Measurements from ENCODE around the gene DISC1. TPM values are rescaled to one million over a fixed set of nuclear protein-coding genes. Genes with fewer than 3 reads are reported as not detected.

DISC1 gene
- total RNA-seq, 1 donor from 2014 or later = 6.1 TPM

- DNase-seq (ENCODE audit: low read depth) = no peak
These were observed 227.1 kb downstream of the DISC1 start for GRCh38 chr1:231853588-231854207.

- DNase-seq (ENCODE audit: low read depth) = no peak
These were observed 228.8 kb downstream of the DISC1 start for GRCh38 chr1:231855361-231855760.

DNA sequence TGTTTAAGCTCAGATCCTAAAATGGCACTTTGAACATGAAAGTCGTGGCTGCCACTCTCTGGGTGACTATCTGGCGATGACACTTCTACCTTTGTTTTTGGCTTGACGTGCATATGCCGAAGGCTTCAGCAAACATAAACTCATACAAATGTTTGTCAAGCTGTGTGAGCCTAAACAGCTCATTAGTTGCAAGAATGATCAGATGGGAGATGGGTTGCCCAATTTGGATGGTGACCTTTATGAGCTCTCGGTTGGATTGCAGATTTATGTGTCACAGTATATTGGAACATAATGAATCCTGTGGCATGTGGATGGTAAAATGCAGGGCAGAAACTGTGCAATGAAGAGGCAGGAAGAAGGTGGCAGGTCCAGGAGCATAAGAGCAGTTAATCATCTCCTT, 229.3 kb downstream of the DISC1 start:
- no peak for DNase-seq (ENCODE audit: low read depth)

DNA sequence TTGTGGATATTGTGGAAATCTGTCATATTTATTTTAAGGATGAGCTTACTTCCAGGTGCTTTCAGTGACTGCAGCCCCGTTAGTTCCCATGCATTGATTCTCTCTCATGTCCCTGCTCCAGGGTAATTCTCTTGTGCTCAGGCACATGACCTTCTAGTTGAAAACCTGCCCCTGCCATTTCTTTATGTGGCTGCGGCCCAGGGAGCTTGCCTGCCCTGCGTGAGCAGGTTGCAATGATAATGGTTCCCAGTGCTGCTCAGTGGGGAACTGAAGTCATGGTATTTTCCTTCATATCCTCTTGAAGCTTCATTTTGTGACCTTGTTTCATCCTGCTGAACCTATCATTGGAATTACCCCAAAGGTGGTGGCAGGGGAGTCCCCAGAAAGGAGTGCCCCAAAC, 229.8 kb downstream of the DISC1 start:
- DNase-seq (ENCODE audit: low read depth) = no peak

GRCh38 chr1:231856894-231857293, 230.3 kb downstream of the DISC1 start:
- no peak for DNase-seq (ENCODE audit: low read depth)

GRCh38 chr1:231857609-231858135, 231.1 kb downstream of the DISC1 start:
- DNase-seq (ENCODE audit: low read depth) = no peak

GRCh38 chr1:231860221-231861088, 233.9 kb downstream of the DISC1 start:
- no peak for DNase-seq (ENCODE audit: low read depth)

DNA sequence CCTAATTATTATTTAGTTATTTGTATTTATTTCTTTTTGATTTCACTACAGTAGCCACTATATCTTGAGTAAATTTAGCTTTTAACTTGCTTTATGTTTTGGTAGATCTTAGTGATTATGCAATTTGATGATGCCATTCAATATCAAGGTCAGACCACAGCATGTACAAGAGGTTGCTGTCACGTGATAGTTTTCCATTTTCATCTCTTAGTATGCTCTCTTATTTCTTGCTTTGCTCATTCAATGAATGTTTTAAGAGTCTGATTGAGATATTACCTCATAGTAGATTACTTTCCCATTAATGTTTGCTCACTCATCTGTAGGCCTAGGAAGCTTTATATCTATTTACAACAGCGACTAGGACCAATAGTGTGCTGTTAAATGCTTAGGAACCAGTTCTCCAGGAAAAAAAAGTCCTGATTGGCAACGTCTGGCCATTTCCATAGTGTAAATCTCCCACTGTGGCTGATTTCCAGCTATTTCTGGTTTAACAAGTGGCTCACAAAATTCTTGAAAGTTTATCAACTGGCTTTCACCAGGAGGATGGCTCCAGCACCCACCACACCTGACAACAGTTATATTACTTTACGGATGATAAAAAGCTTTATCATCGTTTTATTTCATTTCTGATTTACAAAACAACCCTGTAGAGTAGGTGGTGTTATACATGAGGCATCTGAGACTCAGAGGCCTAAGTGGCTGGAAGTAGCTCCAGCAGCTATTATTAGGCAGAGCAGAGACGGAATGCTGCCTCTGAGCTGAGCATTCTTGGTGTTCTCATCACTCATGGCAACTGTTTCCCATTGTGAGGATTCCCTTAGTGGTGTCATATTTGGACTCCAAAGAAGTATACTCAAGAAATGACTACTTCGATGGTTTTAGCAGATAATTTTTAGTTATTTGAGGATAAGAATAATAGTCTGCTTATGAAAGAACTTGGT, 235.2 kb downstream of the DISC1 start:
- DNase-seq (ENCODE audit: low read depth) = no peak

DNA sequence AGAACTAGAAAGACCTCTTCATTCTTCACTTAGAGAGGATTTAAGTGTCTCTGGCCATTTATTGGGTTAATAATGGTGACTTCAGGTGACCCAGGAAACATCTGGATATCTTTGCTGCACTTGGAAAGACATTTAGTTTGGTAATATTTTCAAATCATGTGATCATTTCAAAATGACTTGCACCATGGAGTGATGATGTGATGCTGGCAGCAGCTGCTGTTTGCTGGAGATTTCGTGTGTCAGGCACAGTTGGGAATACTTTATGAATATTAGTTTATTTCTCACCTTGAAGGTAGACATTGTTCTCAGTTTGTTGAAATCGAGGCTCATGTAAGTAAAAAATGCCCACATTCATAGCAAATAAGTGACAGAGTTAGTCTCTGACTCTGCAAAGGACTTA, 236.0 kb downstream of the DISC1 start:
- no peak for DNase-seq (ENCODE audit: low read depth)

- DNase-seq (ENCODE audit: low read depth) = no peak
These were observed 238.7 kb downstream of the DISC1 start for GRCh38 chr1:231865331-231865730.

- DNase-seq (ENCODE audit: low read depth) = peak; percentile 43
These were observed 240.1 kb downstream of the DISC1 start for GRCh38 chr1:231866392-231867331.

DNA sequence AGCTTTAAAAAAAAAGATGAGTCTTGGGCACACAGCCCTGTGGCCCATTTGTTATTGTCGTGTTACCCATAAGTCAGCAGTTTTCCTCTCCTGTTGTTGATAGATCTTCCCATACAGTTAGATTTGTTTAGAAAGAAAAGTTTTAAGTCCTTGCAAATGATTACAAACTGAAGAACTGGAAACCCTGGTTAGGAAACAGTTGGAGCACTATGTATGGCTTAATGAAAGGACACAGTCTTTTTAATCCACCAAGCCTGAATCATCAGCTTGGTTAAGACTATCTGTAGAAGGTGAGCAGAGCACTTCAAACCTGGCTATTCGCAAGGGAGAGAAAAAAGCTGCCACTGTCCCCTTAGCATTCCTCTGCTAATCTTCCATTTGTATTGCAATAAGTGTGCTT, 241.0 kb downstream of the DISC1 start:
- DNase-seq (ENCODE audit: low read depth) = no peak

- no peak for DNase-seq (ENCODE audit: low read depth)
These were observed 242.8 kb downstream of the DISC1 start for GRCh38 chr1:231869364-231869763.

DNA sequence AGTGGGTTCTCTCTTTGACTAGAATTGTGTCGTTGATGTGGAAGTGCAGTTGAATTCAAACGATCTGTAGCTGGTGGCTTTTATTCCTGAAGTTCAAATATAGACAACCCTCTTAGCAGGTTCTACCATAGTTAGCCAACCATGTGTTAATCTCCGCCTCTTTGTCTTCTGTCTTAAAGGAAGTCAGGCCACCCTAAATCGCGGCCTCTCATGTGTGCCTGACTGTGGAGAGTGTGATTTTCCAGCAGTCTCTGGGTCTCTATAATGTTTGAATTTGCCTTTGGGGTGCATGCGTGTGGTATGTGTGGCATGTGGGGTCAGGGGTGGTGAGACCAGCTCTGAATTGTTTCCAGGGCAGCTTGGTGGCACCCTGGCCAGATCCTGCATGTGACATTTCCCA, 244.9 kb downstream of the DISC1 start:
- no peak for DNase-seq (ENCODE audit: low read depth)

- no peak for DNase-seq (ENCODE audit: low read depth)
These were observed 245.3 kb downstream of the DISC1 start for GRCh38 chr1:231871878-231872277.

- no peak for DNase-seq (ENCODE audit: low read depth)
These were observed 245.9 kb downstream of the DISC1 start for GRCh38 chr1:231872461-231872910.

DNA sequence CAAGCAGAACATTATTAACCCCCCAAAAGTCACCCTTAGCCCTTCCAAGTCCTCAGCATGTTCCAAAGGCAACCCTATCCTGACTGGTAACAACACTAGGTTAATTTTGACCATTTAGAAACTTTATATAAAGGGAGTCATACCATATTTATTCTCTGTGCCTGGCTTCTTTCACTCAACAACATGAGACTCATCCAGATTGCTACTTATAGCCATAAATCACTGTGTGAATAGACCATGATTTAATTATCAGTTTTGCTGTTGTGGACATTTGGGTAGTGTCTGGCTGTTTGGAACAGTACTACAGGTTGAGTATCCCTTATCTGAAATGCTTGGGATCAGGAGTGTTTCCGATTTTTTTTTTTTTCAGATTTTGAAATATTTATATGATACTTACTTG, 252.1 kb downstream of the DISC1 start:
- no peak for DNase-seq (ENCODE audit: low read depth)

DNA sequence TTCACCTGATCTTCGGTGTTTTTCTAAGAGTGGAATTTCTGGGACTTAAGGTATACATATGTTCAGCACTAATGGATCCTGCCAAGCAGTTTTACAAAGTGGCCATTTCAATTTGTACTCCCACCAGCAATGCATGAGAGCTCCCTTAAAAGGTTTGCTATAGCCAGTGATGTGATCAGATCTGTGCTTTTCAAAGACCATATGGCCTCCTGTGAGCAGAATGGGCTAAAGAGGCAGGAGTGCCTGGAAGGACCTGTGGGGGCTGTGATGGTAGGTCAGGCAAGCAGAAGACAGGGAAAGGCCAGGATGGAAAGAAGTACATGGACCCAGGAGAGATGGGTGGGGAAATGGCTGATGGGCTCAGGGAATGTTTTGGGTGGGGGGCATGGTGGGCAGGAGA, 252.7 kb downstream of the DISC1 start:
- DNase-seq (ENCODE audit: low read depth) = no peak

GRCh38 chr1:231882333-231882732, 255.7 kb downstream of the DISC1 start:
- no peak for DNase-seq (ENCODE audit: low read depth)

GRCh38 chr1:231882790-231883189, 256.2 kb downstream of the DISC1 start:
- no peak for DNase-seq (ENCODE audit: low read depth)

DNA sequence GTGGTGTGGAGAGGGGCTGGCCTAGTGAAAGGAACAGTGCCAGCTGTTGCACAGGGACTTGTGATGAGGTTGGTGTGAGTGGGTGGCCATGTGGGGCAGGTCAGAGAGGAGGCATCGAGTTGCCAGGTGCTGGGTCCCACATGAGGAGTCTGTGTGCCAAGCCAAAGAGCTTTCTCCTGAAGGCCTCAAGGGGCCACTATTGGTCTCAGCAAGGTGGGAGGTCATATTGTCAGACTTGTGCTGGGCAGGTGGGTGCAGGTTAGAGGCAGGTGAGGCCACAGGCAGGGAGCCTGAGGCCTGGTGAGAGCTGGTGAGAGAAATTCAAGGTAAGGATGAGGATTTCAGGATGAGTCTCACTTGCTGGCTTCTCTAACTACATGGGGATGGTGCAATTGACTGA, 256.8 kb downstream of the DISC1 start:
- no peak for DNase-seq (ENCODE audit: low read depth)

Measured in renal cortical epithelial cell (primary cell).